ENCODE results near the gene CCND1.
"Not testable (repeated sequence)": the region's sequence is repeated elsewhere in the genome, so short reads cannot be mapped to it uniquely, and the experiment has no call there.

CCND1 gene

DNA sequence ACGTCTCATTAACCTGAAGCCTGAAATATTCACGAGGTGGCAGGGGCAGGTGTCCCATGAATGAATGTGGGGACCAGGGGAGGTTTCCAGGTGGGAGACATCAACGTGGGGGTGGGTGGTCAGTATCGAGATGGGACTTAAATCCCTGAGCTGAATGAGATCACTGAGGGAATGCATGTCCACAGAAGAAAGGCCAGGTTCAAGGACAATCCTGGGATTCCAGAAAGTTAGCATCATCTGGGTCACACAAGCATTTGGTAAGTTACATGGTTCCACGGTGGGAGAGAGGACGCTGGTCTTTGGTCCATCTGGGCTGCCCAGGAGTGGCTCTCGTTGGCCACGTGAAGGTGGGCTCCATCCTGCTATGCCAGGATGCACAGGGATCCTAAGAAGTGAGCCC is 22.7 kb upstream of the CCND1 start:
- no peak for DNase-seq

DNA sequence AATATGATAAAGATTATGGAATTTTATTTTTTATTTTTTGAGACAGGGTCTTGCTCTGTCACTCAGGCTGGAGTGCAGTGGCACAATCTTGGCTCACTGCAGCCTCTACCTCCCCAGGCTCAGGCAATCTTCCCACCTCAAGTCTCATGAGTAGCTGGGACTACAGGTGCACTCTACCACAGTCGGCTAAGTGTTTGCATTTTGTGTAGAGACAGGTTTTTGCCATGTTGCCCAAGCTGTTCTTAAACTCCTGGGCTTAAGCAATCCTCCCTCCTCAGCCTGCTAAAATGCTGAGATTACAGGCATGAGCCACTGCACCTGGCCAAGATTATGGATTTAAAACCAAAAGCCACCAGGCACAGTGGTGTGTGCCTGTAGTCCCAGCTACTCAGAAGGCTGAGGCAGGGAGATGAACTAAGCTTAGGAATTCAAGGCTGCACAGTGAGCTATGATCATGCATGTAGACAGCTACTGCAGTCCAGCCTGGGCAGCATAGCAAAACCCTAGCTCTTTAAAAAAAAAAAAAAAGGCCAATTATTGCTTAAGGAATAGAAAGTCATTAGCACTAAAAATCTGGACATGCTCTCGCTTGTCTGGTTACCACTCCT is 20.2 kb upstream of the CCND1 start:
- no peak for DNase-seq

DNA sequence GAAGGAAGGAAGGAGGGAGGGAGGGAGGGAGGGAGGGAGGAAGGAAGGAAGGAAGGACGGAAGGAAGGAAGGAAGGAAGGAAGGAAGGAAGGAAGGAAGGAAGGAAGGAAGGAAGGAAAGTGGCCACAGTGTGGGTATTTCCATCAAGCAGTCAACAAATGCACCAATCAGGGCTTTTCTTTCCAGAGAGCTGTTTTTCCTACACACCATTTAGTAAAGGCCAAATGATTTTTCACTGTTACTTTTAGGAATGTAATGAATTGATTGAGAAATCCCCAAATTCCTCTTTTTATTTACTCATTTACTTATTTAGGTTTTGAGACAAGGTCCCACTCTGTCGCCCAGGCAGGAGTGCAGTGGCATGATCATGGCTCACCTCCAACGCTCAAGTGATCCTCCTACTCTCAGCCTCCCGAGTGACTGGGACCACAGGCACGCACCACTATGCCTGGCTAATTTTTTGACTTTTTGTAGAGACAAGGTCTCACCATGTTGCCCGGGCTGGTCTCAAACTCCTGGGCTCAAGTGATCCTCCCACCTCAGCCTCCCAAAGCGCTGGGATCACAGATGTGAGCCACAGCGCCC is 18.8 kb upstream of the CCND1 start:
- not testable (repeated sequence) for DNase-seq

DNA sequence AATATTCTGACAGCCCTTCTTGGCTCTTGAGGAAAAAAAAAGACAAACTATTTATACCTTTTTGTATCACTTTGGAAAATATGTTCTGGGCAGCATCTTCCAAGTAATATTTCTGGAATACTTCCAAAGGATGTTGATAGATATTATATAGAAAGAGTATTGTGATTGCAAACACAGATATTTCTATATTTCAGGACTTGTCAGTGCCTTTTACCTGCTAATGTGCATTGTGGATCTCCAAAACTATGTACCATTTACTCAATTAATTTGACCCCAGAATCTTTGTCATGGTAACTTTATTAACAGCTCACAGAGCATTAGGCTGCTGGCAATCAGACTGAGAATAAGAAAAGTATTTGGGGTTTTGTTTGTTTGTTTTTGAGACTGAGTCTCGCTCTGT is 16.7 kb upstream of the CCND1 start:
- no peak for DNase-seq

DNA sequence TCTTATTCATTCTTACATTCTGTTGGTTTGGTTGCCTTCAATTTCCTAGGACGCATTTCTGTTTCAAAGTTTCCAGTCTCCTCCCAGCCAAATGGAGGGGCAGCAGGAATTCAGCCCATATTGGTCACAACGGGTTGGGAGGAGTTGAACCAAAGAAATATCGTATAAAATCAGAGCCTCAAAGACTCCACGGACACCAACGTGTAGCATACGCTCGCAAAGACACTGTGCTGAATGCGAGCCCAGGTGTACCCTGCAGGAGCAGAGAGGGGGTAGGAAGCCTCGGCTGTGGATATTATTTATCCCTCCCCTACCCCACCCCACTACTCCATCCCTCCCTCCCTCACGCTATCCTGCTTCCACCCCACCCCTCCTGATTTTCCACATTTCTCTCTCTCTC is 15.5 kb upstream of the CCND1 start:
- no peak for DNase-seq

DNA sequence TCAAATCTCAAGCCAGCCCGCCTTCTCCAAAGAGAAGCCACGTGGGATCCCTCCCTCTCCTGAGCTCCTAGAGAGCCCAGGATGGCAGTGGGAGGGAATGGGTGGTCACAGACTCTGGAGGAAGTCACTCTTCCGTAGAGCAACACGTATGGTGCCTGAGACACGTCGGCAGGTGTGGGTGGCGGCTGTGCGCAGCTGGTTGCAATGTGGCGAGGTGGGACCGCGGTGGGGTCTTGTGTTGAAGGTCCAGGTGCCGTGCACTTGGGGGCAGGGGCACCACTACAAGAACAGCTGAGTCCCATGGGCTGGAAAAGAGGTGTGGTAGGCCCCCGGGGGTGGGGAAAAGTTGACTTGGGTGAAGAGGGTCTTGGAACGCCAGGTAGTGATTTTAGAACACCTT is 13.4 kb upstream of the CCND1 start:
- no peak for DNase-seq

DNA sequence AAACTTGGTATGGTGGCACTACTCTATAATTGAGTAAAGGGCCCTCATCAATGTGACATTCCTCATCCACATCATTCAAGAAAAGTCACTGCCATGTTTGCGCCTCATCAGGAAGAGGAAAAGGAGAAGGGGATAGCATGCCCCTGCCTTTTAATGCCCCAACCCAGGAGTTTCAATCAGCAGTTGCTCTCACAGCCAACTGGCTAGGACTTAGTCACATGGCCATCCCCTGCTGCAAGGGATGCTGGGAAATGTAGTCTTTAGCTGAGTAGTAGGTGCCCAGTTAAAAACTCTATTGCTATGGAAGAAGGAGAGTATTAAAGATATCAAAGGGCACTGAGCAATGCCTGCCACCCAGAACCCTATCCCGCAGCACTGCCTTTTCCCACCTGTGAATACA is 10.9 kb upstream of the CCND1 start:
- DNase-seq, result no peak

DNA sequence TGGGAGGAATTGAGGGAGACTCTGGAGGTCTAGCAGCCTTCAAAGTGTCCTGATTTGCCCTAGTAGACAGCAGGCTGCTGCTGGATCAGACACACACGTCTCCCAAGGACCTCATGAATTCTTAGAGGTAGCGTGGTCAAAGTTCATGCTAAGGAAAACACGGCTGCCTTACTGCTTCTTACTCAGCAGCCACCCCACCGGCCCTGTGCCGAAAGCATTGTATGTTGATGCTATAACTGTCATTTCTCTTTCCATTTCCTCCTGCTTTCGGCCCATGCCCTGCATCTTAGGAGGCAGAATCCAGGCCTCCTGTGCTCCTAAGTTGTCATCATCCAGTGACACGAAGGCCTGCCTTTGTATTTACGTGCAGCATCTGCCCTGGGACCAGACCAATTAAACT is 10.5 kb upstream of the CCND1 start:
- no peak for DNase-seq

DNA sequence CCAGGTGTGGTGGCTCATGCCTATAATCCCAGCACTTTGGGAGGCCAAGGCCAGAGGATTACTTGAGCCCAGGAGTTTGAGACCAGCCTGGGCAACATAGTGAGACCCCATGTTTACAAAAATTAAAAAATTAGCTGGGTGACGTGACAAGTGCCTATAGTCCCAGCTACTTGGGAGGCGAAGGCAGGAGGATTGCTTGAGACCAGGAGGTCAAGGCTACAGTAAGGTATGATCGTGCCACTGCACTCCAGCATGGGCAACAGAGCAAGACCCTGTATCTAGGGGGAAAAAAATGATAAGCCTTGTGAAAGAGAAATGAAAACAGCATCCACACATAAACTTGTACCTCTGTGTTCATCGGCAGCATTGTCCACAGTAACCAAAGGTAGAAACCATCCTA is 8.1 kb upstream of the CCND1 start:
- DNase-seq, result no peak

DNA sequence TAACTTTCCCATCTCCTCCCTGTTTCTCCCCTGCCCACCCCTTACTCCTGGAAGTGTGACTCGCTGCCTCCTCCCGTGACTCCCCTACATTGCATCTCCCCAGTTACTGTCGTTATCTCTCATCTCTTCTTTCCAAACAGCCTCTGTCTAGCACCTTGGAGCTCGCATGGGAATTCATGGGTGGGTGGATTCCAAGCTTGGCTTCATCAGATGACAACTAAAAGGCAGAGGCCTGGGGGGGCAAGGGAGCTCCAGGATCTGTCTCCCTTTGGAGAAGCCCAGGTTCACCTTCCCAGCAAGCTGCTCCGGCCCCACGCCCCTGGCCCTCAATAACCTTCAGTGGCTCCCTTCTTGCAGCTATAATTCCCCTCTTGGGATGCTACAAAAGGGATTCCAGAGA is 6.9 kb upstream of the CCND1 start:
- no peak for DNase-seq

DNA sequence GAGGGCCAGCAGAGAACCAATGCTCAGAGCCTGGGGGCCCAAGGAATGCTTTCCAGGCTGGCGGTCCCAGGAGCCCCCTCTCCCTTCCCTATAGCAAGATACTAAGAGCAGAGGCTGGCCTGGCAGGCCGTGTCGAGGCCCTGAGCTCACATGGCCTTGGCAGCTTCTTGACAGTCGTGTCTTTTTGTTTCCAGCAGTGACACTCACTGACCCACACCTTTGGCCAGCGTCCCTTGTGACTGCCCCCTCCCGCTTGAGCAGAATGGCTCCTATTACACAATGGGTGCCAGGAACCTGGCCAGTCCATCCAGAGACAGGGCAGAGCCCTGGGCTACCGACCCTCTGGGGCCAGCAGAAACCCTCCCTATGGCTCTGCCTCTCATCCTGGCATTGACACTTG is 6.4 kb upstream of the CCND1 start:
- no peak for DNase-seq

DNA sequence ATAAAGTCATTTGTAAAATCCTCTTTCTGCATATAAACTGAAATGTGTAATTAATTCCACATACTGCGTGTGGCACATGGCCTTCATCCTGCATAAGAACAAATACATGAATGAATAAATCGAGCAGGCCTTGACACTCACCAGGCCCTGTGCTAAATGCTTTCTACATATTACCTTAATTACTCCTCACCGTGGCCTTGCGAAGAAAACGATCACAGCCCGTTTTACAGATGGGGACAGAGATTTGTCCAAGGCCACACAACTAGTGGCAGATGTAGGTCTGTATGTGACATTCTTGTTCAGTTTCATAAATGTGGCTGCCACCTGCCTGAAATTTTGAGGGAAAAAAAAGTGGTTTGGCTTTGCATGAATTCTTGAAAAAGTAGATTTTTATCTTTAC is 5.8 kb upstream of the CCND1 start:
- DNase-seq, result no peak

DNA sequence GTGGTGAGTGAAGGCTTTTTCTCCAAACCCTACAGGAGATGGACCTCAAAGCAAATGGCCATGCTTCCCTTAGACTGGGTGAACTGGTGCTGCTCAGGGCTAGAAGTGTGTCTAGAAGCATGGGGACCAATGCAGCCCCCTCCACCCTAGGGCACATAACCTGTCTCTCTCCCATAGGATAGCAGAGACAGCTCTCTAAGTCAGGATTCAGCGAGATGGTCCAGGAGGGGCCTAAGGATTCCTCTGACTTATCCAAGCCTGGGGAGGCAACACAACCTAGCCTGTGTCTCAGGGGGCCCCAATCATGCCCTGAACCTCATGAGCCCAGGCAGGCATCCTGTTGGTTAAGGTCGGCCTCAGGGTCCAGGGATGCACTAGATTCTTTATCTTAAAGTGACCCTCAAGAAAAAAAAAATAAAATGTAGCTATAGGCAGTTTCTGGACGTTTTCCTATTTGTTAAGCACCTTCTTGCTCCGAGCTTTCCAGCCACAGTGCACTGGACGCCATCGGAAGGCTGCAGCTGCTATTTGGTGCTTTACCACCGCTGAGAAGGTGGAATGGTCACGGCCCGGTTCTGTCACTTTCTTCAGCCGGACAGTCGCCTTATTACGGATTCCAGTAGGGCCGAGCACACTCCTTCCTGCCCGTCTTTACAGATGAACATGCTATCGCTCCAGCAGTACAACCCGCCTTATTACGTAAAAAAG is 5.0 kb upstream of the CCND1 start:
- DNase-seq, result no peak

DNA sequence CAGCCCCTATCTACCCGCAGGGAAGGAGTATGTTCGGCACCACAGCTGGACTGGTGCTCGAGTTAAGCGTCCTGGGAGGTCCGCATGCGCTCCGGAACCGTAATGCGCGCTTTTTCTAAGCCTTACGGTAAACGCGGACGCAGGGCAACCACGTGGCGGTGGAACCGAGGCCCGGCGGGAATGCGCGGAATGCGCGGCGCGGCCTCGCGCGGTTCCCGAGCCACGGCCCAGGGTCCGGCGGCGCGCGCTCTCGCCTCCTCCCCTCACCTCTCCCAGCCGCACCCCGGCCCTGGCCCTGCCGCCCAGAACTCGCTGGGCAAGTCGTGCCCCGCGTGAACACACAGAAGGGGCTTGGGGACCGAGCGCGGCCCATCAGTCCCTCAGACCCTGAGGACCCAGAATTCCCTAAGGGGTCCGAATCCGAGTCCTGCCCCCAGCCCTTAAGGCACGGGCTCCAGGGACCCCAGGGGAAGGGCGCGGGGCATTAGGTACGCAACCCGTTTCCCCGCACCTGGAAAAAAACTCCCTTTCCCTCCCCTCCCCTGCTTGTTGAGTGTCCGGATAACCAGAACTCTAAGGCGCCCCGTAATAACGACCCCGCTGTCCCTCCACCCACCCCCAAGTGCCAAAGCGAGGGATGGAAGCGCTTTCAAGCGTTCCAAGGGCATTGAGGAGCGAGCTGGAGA is 4.3 kb upstream of the CCND1 start:
- peak; percentile 92 for DNase-seq

DNA sequence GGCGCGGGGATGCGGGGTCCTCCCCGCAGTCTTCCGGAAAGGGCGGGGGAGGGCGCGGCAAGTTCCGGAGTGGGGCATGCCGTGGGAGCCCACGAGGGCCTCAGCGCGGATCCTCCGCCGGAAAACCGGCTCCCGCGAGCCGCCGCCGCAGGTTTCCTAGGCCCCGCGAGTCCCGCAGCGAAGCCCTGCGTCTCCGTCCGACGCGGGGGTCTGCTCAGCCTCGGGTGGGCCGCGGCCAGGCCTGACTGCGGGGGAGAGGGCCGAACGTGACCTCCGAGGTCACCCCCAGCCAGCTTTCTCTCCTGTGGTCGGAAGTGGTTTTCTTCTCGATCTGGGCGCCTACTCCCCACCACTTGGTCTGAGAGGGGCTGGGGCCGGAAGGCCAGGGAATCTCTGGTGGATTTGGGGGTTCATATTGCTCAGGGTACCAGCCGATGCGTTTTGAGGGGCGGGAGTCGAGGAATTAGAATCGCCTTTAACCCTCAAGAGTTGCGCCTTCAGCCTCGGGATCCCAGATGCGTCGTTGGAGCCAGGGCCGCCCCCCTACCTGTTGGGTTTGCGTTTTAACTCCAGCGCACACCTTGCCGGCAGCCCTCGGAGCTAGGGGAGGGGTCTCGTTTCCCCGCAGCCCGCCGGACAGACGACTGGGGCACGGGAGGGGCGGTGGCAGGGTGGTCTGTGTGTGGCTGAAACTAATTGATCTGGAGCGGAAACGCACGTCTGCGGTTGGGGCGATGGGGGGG is 3.6 kb upstream of the CCND1 start:
- no peak for DNase-seq

DNA sequence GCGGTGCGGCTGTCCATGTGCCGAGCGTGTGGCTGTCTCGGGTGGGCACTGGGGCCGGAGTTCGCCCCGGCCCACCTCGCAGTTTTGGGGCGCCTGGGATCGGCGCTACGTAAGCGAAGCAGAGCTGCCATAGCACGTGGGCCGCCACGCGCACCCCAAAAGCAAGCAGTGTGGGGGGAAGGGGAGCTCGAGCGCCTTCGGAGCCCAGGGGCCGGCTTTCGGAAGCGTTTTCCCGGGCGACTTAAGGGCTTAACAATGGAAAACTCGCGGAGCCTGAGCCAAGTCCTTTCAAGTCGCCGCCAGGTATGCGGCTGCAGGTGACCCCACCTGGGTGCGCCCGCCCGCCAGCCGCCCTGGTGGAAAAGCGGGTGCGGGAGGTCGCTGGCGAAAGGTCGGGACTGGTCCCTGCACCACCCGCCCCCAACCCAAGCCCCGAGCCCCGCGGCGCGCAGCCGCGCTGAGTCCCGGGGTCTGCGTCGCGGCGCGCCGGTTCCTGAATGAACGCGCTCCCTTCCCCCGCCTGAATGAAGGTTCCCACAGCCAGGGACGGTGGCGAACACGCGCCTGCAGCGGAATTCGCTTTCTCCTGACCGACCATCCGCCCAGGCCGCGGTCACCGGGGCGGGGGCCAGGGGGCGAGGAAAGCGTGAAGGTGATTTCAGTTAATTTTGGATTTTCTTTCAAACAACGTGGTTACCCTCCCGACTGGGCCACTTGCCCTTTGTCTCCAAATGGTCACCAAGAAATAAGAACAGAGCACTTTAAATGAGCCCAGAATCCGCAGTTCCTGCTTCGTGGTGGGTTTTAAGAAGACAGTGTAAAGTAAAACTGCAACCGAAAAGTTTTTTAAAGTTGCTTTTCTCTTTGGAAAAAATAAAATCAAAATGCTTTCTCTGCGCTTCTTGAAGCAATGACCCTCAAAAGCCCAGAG is 2.8 kb upstream of the CCND1 start:
- DNase-seq, result peak; percentile 62

DNA sequence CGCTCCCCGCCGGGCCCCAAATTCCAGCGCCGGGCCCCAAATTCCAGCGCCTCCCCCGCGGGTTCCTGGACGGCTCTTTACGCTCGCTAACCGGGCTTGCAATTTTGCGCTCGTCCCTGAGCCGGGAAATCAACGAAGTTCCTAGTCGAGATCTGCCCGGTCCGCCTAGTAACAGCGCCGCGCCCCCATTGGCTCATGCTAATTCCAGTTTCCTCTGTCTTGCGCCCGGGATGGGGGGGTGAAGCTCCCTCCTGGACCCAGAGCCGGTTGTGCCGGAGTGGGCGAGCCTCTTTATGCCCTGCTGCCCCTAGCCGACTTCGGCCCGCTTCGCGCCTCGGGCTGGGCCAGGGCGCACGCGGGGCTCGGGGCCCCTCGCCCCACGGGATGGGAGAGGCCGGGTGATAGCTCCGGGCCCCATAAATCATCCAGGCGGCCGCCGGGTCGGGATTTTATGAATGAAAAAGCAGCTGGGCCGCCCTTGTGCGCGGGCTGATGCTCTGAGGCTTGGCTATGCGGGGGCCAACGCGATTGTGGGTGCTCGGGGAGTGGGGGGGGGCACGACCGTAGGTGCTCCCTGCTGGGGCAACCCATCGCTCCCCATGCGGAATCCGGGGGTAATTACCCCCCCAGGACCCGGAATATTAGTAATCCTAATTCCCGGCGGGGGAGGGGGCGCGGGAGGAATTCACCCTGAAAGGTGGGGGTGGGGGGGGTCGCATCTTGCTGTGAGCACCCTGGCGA is 1.8 kb upstream of the CCND1 start:
- peak; percentile 97 for DNase-seq

DNA sequence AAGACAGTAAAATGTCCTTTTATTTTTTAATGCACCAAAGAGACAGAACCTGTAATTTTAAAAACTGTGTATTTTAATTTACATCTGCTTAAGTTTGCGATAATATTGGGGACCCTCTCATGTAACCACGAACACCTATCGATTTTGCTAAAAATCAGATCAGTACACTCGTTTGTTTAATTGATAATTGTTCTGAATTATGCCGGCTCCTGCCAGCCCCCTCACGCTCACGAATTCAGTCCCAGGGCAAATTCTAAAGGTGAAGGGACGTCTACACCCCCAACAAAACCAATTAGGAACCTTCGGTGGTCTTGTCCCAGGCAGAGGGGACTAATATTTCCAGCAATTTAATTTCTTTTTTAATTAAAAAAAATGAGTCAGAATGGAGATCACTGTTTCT is 1.1 kb upstream of the CCND1 start:
- DNase-seq, result no peak

DNA sequence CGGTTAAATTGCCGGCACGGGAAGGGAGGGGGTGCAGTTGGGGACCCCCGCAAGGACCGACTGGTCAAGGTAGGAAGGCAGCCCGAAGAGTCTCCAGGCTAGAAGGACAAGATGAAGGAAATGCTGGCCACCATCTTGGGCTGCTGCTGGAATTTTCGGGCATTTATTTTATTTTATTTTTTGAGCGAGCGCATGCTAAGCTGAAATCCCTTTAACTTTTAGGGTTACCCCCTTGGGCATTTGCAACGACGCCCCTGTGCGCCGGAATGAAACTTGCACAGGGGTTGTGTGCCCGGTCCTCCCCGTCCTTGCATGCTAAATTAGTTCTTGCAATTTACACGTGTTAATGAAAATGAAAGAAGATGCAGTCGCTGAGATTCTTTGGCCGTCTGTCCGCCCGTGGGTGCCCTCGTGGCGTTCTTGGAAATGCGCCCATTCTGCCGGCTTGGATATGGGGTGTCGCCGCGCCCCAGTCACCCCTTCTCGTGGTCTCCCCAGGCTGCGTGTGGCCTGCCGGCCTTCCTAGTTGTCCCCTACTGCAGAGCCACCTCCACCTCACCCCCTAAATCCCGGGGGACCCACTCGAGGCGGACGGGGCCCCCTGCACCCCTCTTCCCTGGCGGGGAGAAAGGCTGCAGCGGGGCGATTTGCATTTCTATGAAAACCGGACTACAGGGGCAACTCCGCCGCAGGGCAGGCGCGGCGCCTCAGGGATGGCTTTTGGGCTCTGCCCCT is 529 bp upstream of the CCND1 start:
- no peak for DNase-seq

All from fibroblast of skin of scalp (primary cell).